HL-60 (cell line): Measurements from ENCODE around the gene MARCHF4.

Experiments used
- DNase-seq, 2 experiments: peaks; one replicate each; pipeline ENCODE4 v3.0.0-alpha.2; 2010 to 2020; ENCODE audit warnings: low read depth in 1 of 2, low spot score in 1 of 2
- H3K27ac ChIP-seq: fragments of 250-450 bp; sonication (Bioruptor Pico); replicated peaks from 2 replicates; pipeline ENCODE4 v1.5.1; 2020; ENCODE audit warnings: mild to moderate bottlenecking, moderate library complexity
- H3K27me3 ChIP-seq: fragments of 250-450 bp; sonication (Bioruptor Pico); 2 replicates; pipeline ENCODE4 v1.5.1; 2021; ENCODE audit warnings: mild to moderate bottlenecking, moderate library complexity; ENCODE audit not compliant: insufficient read depth, poor library complexity, severe bottlenecking
- H3K4me3 ChIP-seq: replicated peaks from 2 replicates; pipeline ENCODE4 v1.5.1; 2011; ENCODE audit warnings: mild to moderate bottlenecking, control low read depth, low read length; ENCODE audit not compliant: insufficient read depth
- CTCF ChIP-seq: IDR thresholded peaks from one replicate; pipeline ENCODE4 v1.5.1; 2011; ENCODE audit warnings: low read length, control low read depth, inconsistent platforms; ENCODE audit not compliant: insufficient read depth
- GABPA ChIP-seq: IDR thresholded peaks from 2 replicates; pipeline ENCODE4 v1.6.1; 2012; ENCODE audit warnings: low read depth
- POLR2AphosphoS5 ChIP-seq: IDR thresholded peaks from 2 replicates; pipeline ENCODE4 v1.6.1; 2012; ENCODE audit warnings: low read depth
- REST ChIP-seq: IDR thresholded peaks from 2 replicates; pipeline ENCODE4 v1.6.1; 2012; ENCODE audit warnings: low read depth; ENCODE audit not compliant: insufficient replicate concordance
- SPI1 ChIP-seq: IDR thresholded peaks from 2 replicates; pipeline ENCODE4 v1.6.1; 2012; ENCODE audit warnings: low read depth, mild to moderate bottlenecking, borderline replicate concordance

Gene MARCHF4

GRCh38 chr2:216339456-216340279 is 32.6 kb downstream of the MARCHF4 start:
- no peak for DNase-seq
- no peak overlapping the region for H3K27ac ChIP-seq
- no peak overlapping the region for H3K4me3 ChIP-seq
- no peak for TF ChIP-seq GABPA
- peaks cover 2% of the 10 kb centered on the region for H3K27me3 ChIP-seq

- peaks cover 2% of the 10 kb centered on the region for H3K27me3 ChIP-seq
- TF ChIP-seq GABPA = no peak
- no peak for TF ChIP-seq POLR2AphosphoS5
- TF ChIP-seq REST = no peak
- no peak for TF ChIP-seq CTCF
- TF ChIP-seq SPI1 = no peak
- H3K4me3 ChIP-seq = no peak overlapping the region
- no peak for DNase-seq
- H3K27ac ChIP-seq = no peak overlapping the region
These were observed 37.0 kb downstream of the MARCHF4 start for GRCh38 chr2:216335252-216335651.

- TF ChIP-seq POLR2AphosphoS5 (no peak), CTCF (no peak), REST (no peak), GABPA (no peak), SPI1 (no peak)
- H3K4me3 ChIP-seq = no peak overlapping the region
- no peak for DNase-seq
- H3K27me3 ChIP-seq = no peaks in the 10 kb centered on the region
- H3K27ac ChIP-seq = no peak overlapping the region
These were observed 43.9 kb downstream of the MARCHF4 start for GRCh38 chr2:216328347-216328746.

- no peaks in the 10 kb centered on the region for H3K27me3 ChIP-seq
- no peak for DNase-seq
- H3K27ac ChIP-seq = no peak overlapping the region
- TF ChIP-seq CTCF (no peak), GABPA (no peak), REST (no peak), SPI1 (no peak), POLR2AphosphoS5 (no peak)
- H3K4me3 ChIP-seq = no peak overlapping the region
These were observed 44.8 kb downstream of the MARCHF4 start for GRCh38 chr2:216327447-216327935.
